K562 (cell line): ENCODE measurements around the gene PFKL.

Experiments used
- BRF1 ChIP-seq: IDR thresholded peaks from 3 replicates; pipeline ENCODE4 v1.6.1; 2011; ENCODE audit warnings: borderline replicate concordance, mild to moderate bottlenecking; ENCODE audit not compliant: insufficient read length; ENCODE audit errors: extremely low read depth
- E2F4 ChIP-seq: sonication (generic); formaldehyde crosslinking; IDR thresholded peaks from 2 replicates; pipeline ENCODE4 v1.8.0; 2022; ENCODE audit warnings: mild to moderate bottlenecking, low read depth, missing genetic modification reagents
- SAP30 ChIP-seq: fragments of 200-600 bp; sonication (generic); IDR thresholded peaks from 2 replicates; pipeline ENCODE4 v1.6.1; 2012; ENCODE audit warnings: borderline replicate concordance, low read depth, mild to moderate bottlenecking, moderate library complexity, low read length, control low read depth, inconsistent platforms; ENCODE audit not compliant: insufficient read depth, poor library complexity, severe bottlenecking
- TAL1 ChIP-seq: fragments of 450-650 bp; IDR thresholded peaks from 2 replicates; pipeline ENCODE4 v1.6.1; 2016; ENCODE audit warnings: mild to moderate bottlenecking

GRCh38 chr21:44297525-44298290, 2.1 kb upstream of the PFKL start:
- no peak for TF ChIP-seq E2F4 (CRISPR knock-in tag)
- no peak for TF ChIP-seq TAL1
- TF ChIP-seq SAP30: no peak
- TF ChIP-seq BRF1: no peak
